ENCODE data around the gene EPG5.

DNA sequence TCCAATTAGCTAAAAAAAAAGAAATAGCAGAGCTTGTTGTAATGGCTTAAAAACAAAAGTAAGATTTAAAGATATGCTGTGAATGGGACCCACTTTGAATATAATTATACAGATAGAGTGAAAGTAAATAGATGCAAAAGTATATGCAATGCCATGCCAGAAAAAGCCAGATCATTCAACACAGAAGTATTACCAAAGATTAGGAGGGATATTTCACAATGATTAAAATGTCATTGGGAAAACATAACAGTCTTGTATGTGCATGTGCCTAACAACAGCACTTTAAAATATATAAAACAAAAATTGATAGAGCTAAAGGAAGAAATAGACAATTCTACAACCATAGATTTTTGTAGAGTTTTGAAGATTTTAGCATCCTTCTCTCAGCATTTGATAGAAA, 161.6 kb downstream of the EPG5 start:
- TF ChIP-seq ARNTL (CRISPR knock-in tag; IDR thresholded peaks at IDR 0.05; ENCODE audit: borderline replicate concordance, low read depth) (no peak), TCF4 (CRISPR knock-in tag; IDR thresholded peaks at IDR 0.05; ENCODE audit: borderline replicate concordance) (no peak), RARB (CRISPR knock-in tag; IDR thresholded peaks at IDR 0.05) (no peak), CSDC2 (CRISPR knock-in tag; IDR thresholded peaks at IDR 0.05) (no peak), ZNF70 (CRISPR knock-in tag; IDR thresholded peaks at IDR 0.05) (no peak), ZC3H10 (CRISPR knock-in tag; IDR thresholded peaks at IDR 0.05) (no peak), ZFP3 (CRISPR knock-in tag; IDR thresholded peaks at IDR 0.05) (no peak), ISL1 (CRISPR knock-in tag; IDR thresholded peaks at IDR 0.05) (no peak), PPARA (CRISPR knock-in tag; IDR thresholded peaks at IDR 0.05; ENCODE audit: borderline replicate concordance) (no peak), ZNF565 (CRISPR knock-in tag; conservative IDR thresholded peaks at IDR 0.05; ENCODE audit: low read depth) (no peak)
- TF ChIP-seq, protein P1, sequence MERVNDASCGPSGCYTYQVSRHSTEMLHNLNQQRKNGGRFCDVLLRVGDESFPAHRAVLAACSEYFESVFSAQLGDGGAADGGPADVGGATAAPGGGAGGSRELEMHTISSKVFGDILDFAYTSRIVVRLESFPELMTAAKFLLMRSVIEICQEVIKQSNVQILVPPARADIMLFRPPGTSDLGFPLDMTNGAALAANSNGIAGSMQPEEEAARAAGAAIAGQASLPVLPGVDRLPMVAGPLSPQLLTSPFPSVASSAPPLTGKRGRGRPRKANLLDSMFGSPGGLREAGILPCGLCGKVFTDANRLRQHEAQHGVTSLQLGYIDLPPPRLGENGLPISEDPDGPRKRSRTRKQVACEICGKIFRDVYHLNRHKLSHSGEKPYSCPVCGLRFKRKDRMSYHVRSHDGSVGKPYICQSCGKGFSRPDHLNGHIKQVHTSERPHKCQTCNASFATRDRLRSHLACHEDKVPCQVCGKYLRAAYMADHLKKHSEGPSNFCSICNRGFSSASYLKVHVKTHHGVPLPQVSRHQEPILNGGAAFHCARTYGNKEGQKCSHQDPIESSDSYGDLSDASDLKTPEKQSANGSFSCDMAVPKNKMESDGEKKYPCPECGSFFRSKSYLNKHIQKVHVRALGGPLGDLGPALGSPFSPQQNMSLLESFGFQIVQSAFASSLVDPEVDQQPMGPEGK (CRISPR knock-in tag; IDR thresholded peaks at IDR 0.05; ENCODE audit: borderline replicate concordance), result no peak
- TF ChIP-seq, protein P2, sequence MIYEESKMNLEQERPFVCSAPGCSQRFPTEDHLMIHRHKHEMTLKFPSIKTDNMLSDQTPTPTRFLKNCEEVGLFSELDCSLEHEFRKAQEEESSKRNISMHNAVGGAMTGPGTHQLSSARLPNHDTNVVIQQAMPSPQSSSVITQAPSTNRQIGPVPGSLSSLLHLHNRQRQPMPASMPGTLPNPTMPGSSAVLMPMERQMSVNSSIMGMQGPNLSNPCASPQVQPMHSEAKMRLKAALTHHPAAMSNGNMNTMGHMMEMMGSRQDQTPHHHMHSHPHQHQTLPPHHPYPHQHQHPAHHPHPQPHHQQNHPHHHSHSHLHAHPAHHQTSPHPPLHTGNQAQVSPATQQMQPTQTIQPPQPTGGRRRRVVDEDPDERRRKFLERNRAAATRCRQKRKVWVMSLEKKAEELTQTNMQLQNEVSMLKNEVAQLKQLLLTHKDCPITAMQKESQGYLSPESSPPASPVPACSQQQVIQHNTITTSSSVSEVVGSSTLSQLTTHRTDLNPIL (CRISPR knock-in tag; IDR thresholded peaks at IDR 0.05; ENCODE audit: low read depth), result no peak

Measured in SK-N-SH treated with all-trans-retinoic acid at 6 μM for 48 hours (cell line).